ENCODE results near the gene TMEM150C.

TMEM150C gene

GRCh38 chr4:82561786-82562563, at the start of gene TMEM150C:
Gene TMEM150C (minus strand): TSS chr4:82561988. CDS start chr4:82504657, 57,331 bp downstream.
- ATAC-seq (peak; percentile 39), DNase-seq (ENCODE audit: low spot score in 2 of 2) (no peak)
- H3K27ac Mint-ChIP-seq, result no peak within 1 kb of the TSS
- no peaks in the 10 kb centered on the region for H3K36me3 Mint-ChIP-seq
- no peaks in the 10 kb centered on the region for H3K9me3 Mint-ChIP-seq
- peaks cover 14% of the 10 kb centered on the region for H3K4me1 Mint-ChIP-seq
- peak within 1 kb of the TSS; percentile 65 for H3K4me3 Mint-ChIP-seq

DNA sequence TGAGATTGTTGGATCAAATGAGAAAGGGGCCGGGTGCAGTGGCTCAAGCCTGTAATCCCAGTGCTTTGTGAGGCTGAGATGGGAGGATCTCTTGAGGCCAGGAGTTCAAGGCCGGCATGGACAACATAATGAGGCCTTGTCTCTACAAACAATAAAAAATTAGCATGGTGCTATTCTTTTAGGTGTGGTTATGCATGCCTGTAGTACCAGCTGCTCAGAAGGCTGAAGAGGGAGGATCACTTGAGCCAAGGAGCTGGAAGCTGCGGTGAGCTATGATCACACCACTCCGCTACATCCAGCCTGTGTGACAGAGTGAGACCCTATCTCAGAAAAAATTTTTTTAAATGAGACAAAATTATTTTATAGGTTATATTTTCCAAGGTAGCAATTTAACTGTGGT, 49.7 kb upstream of the TMEM150C start:
- Mint-ChIP-seq H3K4me3 (no peak overlapping the region), H3K27ac (no peak overlapping the region), H3K36me3 (no peaks in the 10 kb centered on the region), H3K4me1 (no peaks in the 10 kb centered on the region), H3K9me3 (no peaks in the 10 kb centered on the region)
- DNase-seq (ENCODE audit: low spot score in 2 of 2) (no peak), ATAC-seq (no peak)

DNA sequence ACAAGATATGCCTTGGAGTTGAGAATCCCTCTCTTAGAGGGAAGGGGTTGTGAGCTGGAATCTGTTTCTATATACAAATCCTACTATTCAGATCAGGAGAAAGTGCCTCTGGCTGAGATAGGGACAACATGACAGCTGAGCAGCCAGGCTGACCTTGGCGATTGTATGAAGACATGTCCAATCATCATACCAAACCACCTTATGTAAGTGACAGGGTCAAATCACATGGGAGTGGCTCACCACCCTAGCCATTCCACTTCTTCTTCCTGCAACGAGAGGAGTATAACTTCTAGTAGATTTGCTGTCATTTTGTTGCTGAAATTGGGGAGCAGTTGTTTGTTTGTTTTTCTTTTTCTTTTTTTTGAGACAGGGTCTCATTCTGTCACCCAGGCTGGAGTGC, 48.3 kb upstream of the TMEM150C start:
- no peak for DNase-seq (ENCODE audit: low spot score in 2 of 2)
- Mint-ChIP-seq H3K4me3 (no peak overlapping the region), H3K36me3 (no peaks in the 10 kb centered on the region), H3K9me3 (no peaks in the 10 kb centered on the region), H3K4me1 (no peaks in the 10 kb centered on the region), H3K27ac (no peak overlapping the region)
- no peak for ATAC-seq

DNA sequence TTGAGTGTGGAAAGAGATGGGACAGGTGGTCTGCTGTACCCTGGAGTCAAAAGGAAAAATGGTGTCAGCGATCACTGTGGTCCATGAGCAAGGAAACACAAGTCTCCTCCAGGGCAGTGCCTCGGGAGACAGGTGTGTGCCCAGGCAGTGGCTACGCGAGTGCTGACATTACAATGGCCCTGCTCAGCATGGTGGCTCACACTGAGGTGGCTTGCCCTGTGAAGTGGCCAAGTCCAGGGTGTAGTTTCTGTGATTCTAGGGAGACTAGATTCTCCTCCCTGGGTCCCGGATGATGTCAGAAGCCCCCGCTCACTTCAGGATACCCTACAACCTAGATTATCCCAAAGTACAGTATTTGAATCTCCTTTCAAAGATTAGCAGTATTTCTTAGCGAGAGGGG, 44.8 kb upstream of the TMEM150C start:
- Mint-ChIP-seq H3K9me3 (no peaks in the 10 kb centered on the region), H3K4me1 (no peaks in the 10 kb centered on the region), H3K4me3 (no peak overlapping the region), H3K27ac (peak overlapping the region; percentile 41), H3K36me3 (no peaks in the 10 kb centered on the region)
- no peak for ATAC-seq
- DNase-seq (ENCODE audit: low spot score in 2 of 2), result no peak

DNA sequence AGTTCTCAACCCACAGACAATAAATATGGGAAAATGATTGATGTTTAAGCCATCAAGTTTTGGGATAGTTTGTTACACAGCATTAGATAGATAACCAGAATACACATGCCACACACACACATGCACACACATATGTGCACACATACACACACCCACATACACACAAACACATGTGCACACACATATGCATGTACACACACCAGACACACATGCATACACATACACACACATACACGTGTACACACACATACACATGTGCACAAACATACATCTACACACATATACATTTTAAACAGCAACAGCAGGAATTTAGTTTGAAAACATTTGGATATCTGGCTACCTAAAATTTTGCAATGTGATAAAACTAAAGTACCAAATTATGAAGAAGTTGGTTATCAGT, 42.7 kb upstream of the TMEM150C start:
- Mint-ChIP-seq H3K9me3 (no peaks in the 10 kb centered on the region), H3K27ac (no peak overlapping the region), H3K4me1 (no peaks in the 10 kb centered on the region), H3K36me3 (no peaks in the 10 kb centered on the region), H3K4me3 (no peak overlapping the region)
- DNase-seq (ENCODE audit: low spot score in 2 of 2), result no peak
- ATAC-seq, result peak; percentile 27

DNA sequence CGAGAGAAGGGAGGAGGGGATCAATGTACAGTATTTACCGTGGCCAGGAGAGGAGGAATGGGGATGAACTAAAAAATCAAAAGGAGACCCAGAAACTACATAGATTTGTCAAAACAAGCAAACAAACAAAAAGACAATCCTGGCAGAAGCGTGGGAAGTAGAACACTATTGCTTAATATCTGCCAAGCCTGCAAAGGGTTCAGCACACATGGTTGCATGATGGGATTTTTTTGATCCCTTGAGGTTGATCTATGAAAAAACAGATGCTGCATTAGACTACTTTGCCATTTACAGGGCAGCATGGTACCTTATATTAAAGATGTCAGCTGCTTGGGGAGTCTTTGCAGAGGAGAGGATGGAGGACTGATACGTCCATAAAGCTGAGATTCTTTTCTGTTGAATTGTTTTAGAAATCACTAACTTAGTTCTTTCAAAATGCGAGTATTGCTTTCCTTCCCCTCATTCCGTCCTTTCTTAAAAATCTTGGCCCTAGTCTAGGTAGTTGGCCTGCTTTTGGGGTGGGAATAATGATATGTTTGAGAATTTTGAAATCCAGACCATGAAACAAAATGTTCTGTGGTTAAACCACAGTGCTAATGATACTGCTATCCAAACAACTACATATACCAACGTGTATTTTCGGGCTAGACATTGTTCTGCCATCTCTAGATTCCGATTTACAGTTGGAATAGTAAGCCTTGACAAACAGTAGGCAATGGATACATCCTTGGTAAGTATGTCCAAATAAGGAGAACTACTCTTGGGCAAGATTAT, 39.6 kb upstream of the TMEM150C start:
- H3K4me3 Mint-ChIP-seq, result no peak overlapping the region
- no peaks in the 10 kb centered on the region for H3K36me3 Mint-ChIP-seq
- no peaks in the 10 kb centered on the region for H3K9me3 Mint-ChIP-seq
- ATAC-seq (no peak), DNase-seq (ENCODE audit: low spot score in 2 of 2) (no peak)
- H3K4me1 Mint-ChIP-seq, result no peaks in the 10 kb centered on the region
- no peak overlapping the region for H3K27ac Mint-ChIP-seq

DNA sequence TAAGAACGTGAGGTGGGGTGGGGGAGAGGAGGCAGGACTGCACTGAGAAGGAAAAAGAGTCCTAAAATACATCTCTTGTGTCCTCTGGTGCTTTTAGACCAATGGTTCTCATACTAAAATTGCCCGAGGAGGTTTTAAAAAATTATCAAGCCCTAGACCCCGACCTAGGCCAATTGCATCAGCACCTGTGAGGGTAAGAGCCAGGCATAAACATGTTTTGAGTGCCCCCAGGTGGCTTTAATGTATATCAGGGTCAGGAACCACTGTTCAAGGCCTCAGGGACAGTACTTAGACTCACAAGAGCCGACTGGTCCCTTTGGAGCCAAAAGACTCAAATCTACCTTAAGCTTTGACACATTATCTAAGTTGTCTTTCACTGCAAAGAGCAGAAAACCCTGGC, 37.5 kb upstream of the TMEM150C start:
- DNase-seq (ENCODE audit: low spot score in 2 of 2) (no peak), ATAC-seq (no peak)
- no peak overlapping the region for H3K4me3 Mint-ChIP-seq
- no peaks in the 10 kb centered on the region for H3K36me3 Mint-ChIP-seq
- H3K27ac Mint-ChIP-seq, result no peak overlapping the region
- no peaks in the 10 kb centered on the region for H3K4me1 Mint-ChIP-seq
- no peaks in the 10 kb centered on the region for H3K9me3 Mint-ChIP-seq

GRCh38 chr4:82594456-82594855, 32.7 kb upstream of the TMEM150C start:
- no peak overlapping the region for H3K4me3 Mint-ChIP-seq
- DNase-seq (ENCODE audit: low spot score in 2 of 2), result no peak
- H3K9me3 Mint-ChIP-seq, result no peaks in the 10 kb centered on the region
- H3K4me1 Mint-ChIP-seq, result no peaks in the 10 kb centered on the region
- no peaks in the 10 kb centered on the region for H3K36me3 Mint-ChIP-seq
- no peak overlapping the region for H3K27ac Mint-ChIP-seq
- ATAC-seq, result no peak

GRCh38 chr4:82593411-82593810, 31.6 kb upstream of the TMEM150C start:
- Mint-ChIP-seq H3K4me3 (no peak overlapping the region), H3K9me3 (no peaks in the 10 kb centered on the region), H3K27ac (no peak overlapping the region), H3K36me3 (no peaks in the 10 kb centered on the region), H3K4me1 (no peaks in the 10 kb centered on the region)
- no peak for DNase-seq (ENCODE audit: low spot score in 2 of 2)
- no peak for ATAC-seq

GRCh38 chr4:82592639-82593038, 30.9 kb upstream of the TMEM150C start:
- DNase-seq (ENCODE audit: low spot score in 2 of 2) (no peak), ATAC-seq (no peak)
- Mint-ChIP-seq H3K9me3 (no peaks in the 10 kb centered on the region), H3K4me1 (no peaks in the 10 kb centered on the region), H3K27ac (no peak overlapping the region), H3K36me3 (no peaks in the 10 kb centered on the region), H3K4me3 (no peak overlapping the region)

GRCh38 chr4:82591592-82591991, 29.8 kb upstream of the TMEM150C start:
- H3K4me3 Mint-ChIP-seq, result no peak overlapping the region
- ATAC-seq, result no peak
- DNase-seq (ENCODE audit: low spot score in 2 of 2), result no peak

DNA sequence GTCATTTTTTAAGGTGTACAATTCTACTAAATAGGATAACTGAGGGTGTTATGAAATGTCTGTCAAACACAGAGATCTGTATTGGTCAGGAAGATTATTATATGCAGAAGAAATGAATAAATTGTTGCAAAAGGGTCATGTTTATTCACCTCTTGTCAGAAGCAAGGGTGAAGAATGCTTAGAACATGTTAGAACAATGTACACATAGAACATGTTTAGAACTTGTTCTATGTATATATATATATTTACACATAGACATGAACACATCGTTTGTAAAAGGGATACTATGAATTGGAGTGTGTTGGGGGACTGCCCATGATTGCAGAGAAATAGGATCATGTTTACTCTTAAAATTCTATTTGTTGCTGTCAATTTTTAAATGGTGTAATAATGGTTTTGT, 28.0 kb upstream of the TMEM150C start:
- DNase-seq (ENCODE audit: low spot score in 2 of 2) (no peak), ATAC-seq (no peak)
- no peaks in the 10 kb centered on the region for H3K4me1 Mint-ChIP-seq
- H3K9me3 Mint-ChIP-seq, result no peaks in the 10 kb centered on the region
- H3K4me3 Mint-ChIP-seq, result no peak overlapping the region
- H3K27ac Mint-ChIP-seq, result no peak overlapping the region
- no peaks in the 10 kb centered on the region for H3K36me3 Mint-ChIP-seq

More at GRCh38 chr4:82591592-82591991, 29.8 kb upstream of the TMEM150C start:
- Mint-ChIP-seq H3K9me3 (no peaks in the 10 kb centered on the region), H3K27ac (no peak overlapping the region), H3K4me1 (no peaks in the 10 kb centered on the region), H3K36me3 (no peaks in the 10 kb centered on the region)

DNA sequence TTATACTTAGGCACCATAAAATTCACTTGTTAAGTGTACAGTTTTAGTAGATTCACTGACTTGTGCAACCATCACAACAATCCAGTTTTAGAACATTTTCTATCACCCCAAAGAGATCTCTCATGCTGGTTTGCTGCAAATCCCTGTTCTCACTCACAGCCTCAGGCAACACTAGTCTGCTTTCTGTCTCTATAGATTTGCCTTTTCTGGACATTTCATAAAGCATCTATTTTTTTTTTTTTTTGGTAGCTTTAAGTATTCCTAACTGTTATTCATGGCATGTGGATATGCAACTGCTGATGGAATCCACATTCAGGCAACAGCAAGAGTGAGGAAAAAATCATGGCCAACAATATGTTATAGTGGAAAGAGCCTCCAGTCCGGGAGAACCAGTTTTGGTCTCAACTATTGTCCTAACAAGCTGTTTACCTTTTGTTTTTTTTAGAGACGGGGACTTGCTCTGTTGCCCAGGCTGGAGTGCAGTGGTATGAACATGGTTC, 27.0 kb upstream of the TMEM150C start:
- Mint-ChIP-seq H3K36me3 (no peaks in the 10 kb centered on the region), H3K4me1 (no peaks in the 10 kb centered on the region), H3K4me3 (no peak overlapping the region), H3K27ac (no peak overlapping the region), H3K9me3 (no peaks in the 10 kb centered on the region)
- DNase-seq (ENCODE audit: low spot score in 2 of 2) (no peak), ATAC-seq (no peak)

DNA sequence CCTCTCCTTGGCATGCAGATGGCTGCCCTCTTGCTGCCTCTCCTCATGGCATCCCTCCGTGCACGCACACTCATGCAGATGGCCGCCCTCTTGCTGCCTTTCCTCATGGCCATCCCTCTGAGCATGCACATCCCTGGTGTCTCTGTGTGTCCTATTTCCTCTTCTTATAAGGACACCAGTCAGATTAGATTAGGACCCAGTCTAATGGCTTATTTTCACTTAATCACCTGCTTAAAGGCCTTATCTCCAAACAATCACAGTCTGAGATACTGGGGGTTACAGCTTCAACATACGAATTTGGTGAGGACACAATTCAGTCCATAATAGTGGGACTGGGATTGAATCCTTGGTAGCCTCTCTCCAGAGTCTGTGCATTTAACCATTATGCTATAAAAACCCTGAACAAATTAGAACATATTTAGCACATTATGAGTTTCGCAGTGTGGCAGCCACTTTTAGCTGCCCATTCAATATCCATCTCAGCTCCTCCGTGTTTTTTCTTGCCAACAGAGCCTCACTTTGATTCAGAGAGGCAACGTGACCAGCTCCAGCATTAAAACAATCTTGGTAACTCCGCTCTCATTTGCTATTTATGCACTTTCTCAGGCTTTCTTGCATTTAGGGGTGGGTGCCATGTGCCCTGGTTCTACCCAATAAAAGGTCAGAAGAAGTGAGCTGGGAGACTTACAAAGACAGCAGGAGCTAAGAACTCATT, 26.2 kb upstream of the TMEM150C start:
- no peak overlapping the region for H3K27ac Mint-ChIP-seq
- no peaks in the 10 kb centered on the region for H3K4me1 Mint-ChIP-seq
- H3K9me3 Mint-ChIP-seq, result no peaks in the 10 kb centered on the region
- no peak for DNase-seq (ENCODE audit: low spot score in 2 of 2)
- H3K4me3 Mint-ChIP-seq, result no peak overlapping the region
- no peak for ATAC-seq
- H3K36me3 Mint-ChIP-seq, result no peaks in the 10 kb centered on the region

DNA sequence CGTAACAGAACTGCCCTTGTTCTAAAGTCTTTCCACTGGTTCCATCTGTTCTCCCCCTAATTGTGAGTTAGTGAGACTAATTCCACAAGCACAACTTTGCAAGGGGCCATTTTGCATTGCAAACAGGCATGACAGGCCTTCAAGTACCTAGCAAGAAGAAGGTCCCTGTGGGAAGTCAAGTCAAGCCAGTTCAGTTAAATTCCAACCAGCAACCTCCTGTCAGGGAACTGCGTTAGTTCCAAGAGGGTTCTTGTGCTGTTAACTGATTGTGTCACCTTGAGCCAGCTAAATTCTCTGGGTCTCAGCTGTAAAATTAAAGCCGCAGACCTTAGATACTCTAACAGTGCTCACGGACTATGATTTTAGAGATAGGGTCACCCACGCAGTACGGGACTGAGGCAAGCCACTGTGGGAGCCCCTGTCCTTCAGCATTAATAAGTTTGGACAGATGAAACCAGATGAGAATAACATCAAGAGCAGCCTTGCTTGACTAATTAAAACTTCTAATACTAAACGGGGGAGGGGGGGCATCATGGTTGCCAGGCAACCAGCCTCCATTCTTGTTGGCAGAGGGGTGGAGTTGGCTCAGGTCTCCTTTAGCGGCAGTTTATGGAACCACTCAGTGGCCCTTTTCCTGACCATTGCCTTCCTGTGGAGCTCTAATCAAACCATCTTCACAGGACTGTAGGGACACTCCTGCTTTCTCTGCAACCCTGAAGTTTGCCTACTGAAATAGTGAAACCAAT, 24.1 kb upstream of the TMEM150C start:
- no peak overlapping the region for H3K4me3 Mint-ChIP-seq
- H3K9me3 Mint-ChIP-seq, result no peaks in the 10 kb centered on the region
- H3K4me1 Mint-ChIP-seq, result no peaks in the 10 kb centered on the region
- ATAC-seq (no peak), DNase-seq (ENCODE audit: low spot score in 2 of 2) (no peak)
- no peaks in the 10 kb centered on the region for H3K36me3 Mint-ChIP-seq
- no peak overlapping the region for H3K27ac Mint-ChIP-seq
